Fibroblast of lung (primary cell): ENCODE measurements around the gene MALL.

Experiments used
- EZH2 ChIP-seq: IDR thresholded peaks from 2 replicates; pipeline ENCODE4 v1.5.1; 2012; ENCODE audit warnings: low read length, control low read depth, mild to moderate bottlenecking; ENCODE audit errors: missing control alignments
- TF ChIP-seq, protein P1 (sequence below), 2 donors: IDR thresholded peaks in 1 of 2; conservative IDR thresholded peaks in 1 of 2; 1 replicate in 1 of 2; 2 replicates in 1 of 2; pipeline ENCODE4 v1.5.1; 2011 to 2012; ENCODE audit warnings: low read length in 2 of 2, control low read depth in 1 of 2, inconsistent platforms in 1 of 2, low read depth in 1 of 2, mild to moderate bottlenecking in 1 of 2

DNA sequence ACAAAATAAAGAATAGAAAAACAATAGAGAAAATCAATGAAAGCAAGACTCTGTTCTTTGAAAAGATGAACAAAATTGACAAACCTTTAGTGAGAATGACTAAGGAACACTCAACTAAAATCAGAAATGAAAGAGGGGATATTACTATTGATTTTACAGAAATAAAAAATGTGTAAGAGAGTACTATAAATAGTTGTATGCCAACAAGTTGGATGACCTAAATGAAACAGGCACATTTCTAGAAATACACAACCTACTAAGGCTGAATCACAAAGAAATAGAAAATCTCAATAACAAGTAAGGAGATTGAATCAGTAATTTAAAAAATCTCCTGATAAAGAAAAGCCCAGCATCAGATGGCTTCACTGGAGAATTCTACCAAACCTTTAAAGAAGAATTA lies 18.4 kb upstream of the MALL start:
- TF ChIP-seq, protein P1, sequence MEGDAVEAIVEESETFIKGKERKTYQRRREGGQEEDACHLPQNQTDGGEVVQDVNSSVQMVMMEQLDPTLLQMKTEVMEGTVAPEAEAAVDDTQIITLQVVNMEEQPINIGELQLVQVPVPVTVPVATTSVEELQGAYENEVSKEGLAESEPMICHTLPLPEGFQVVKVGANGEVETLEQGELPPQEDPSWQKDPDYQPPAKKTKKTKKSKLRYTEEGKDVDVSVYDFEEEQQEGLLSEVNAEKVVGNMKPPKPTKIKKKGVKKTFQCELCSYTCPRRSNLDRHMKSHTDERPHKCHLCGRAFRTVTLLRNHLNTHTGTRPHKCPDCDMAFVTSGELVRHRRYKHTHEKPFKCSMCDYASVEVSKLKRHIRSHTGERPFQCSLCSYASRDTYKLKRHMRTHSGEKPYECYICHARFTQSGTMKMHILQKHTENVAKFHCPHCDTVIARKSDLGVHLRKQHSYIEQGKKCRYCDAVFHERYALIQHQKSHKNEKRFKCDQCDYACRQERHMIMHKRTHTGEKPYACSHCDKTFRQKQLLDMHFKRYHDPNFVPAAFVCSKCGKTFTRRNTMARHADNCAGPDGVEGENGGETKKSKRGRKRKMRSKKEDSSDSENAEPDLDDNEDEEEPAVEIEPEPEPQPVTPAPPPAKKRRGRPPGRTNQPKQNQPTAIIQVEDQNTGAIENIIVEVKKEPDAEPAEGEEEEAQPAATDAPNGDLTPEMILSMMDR (conservative IDR thresholded peaks at IDR 0.05 in 1 of 2, IDR thresholded peaks at IDR 0.05 in 1 of 2; ENCODE audit: low read depth in 1 of 2, low read length in 2 of 2), result no peak
- no peak for TF ChIP-seq EZH2
